IMR-90 (cell line): Measurements from ENCODE around the gene NELL2. TPM values are rescaled to one million over a fixed set of nuclear protein-coding genes. Genes with fewer than 3 reads are reported as not detected.

Experiments
- ATAC-seq: fragments of 200-7000 bp; cut with Tn5 transposase; 2 replicates; pipeline ENCODE4 v1.9.1; 2020; ENCODE audit warnings: low read depth, mild to moderate bottlenecking, moderate library complexity
- BruUV-seq: library from RNA; stranded (reverse); fragments of 400-500 nt; replicated peaks from 2 replicates; lab custom pipeline; 2021; lab: Mats Ljungman, UMichigan
- CTCF ChIA-PET: fragments of 300-600 bp; formaldehyde crosslinking; extraction: SDS; loops from one replicate; lab custom pipeline; 2021; ENCODE audit warnings: antibody characterized with exemption; lab: Yijun Ruan, JAX
- POLR2A ChIA-PET: fragments of 300-600 bp; sonication (Branson Sonifier 250); formaldehyde crosslinking; loops from one replicate; lab custom pipeline; 2022; ENCODE audit warnings: antibody characterized with exemption; ENCODE audit not compliant: unreplicated experiment; lab: Charles Lee
- DNase-seq: peaks from one replicate; pipeline ENCODE4 v3.0.0; 2013
- H2AFZ ChIP-seq: replicated peaks from 2 replicates; pipeline ENCODE3; 2013; ENCODE audit warnings: low read length, mild to moderate bottlenecking; ENCODE audit not compliant: poor library complexity
- H2AK5ac ChIP-seq: 2 replicates; pipeline ENCODE4 v1.6.1; 2013; ENCODE audit warnings: low read depth, low read length, inconsistent platforms
- H2AK9ac ChIP-seq: replicated peaks from 2 replicates; pipeline ENCODE3; 2013; ENCODE audit warnings: mild to moderate bottlenecking, low read depth, low read length, moderate library complexity; ENCODE audit not compliant: poor library complexity
- H2BK120ac ChIP-seq: 2 replicates; pipeline ENCODE4 v1.6.1; 2013; ENCODE audit warnings: low read depth, low read length, inconsistent platforms
- H2BK15ac ChIP-seq: 3 replicates; pipeline ENCODE4 v1.6.1; 2013; ENCODE audit warnings: low read depth, low read length, inconsistent platforms
- H2BK20ac ChIP-seq: 2 replicates; pipeline ENCODE4 v1.6.1; 2013; ENCODE audit warnings: low read depth, mild to moderate bottlenecking, inconsistent platforms, low read length, moderate library complexity
- H2BK5ac ChIP-seq: 2 replicates; pipeline ENCODE4 v1.6.1; 2013; ENCODE audit warnings: mild to moderate bottlenecking, low read depth, low read length, inconsistent platforms; ENCODE audit not compliant: poor library complexity, severe bottlenecking
- H3K14ac ChIP-seq: replicated peaks from 2 replicates; pipeline ENCODE4 v1.6.1; 2013; ENCODE audit warnings: low read depth, low read length, inconsistent platforms
- H3K18ac ChIP-seq: 2 replicates; pipeline ENCODE4 v1.6.1; 2013; ENCODE audit warnings: low read depth, low read length, control low read depth
- H3K23ac ChIP-seq: 2 replicates; pipeline ENCODE4 v1.6.1; 2013; ENCODE audit warnings: low read depth, low read length, inconsistent platforms
- H3K27ac ChIP-seq: 2 replicates; pipeline ENCODE4 v1.5.1; 2013; ENCODE audit warnings: mild to moderate bottlenecking, control low read depth, low read length; ENCODE audit not compliant: insufficient read depth
- H3K27me3 ChIP-seq: 2 replicates; pipeline ENCODE4 v1.6.1; 2013; ENCODE audit warnings: low read length; ENCODE audit not compliant: control insufficient read depth, insufficient read depth
- H3K36me3 ChIP-seq: 2 replicates; pipeline ENCODE4 v1.6.1; 2013; ENCODE audit warnings: low read length, mixed read lengths; ENCODE audit not compliant: control insufficient read depth, insufficient read depth
- H3K4ac ChIP-seq: 2 replicates; pipeline ENCODE4 v1.6.1; 2013; ENCODE audit warnings: low read depth, low read length, inconsistent platforms
- H3K4me1 ChIP-seq: 2 replicates; pipeline ENCODE4 v1.6.1; 2013; ENCODE audit warnings: low read length, mixed read lengths; ENCODE audit not compliant: control insufficient read depth, insufficient read depth
- H3K4me2 ChIP-seq: 2 replicates; pipeline ENCODE4 v1.6.1; 2013; ENCODE audit warnings: low read depth, mild to moderate bottlenecking, control low read depth, low read length, moderate library complexity
- H3K4me3 ChIP-seq: 2 replicates; pipeline ENCODE4 v1.5.1; 2013; ENCODE audit warnings: low read depth, mild to moderate bottlenecking, control low read depth, low read length, moderate library complexity; ENCODE audit not compliant: insufficient read depth
- H3K56ac ChIP-seq: 2 replicates; pipeline ENCODE4 v1.6.1; 2013; ENCODE audit warnings: low read length, inconsistent platforms; ENCODE audit not compliant: insufficient read depth; ENCODE audit errors: extremely low read depth
- H3K79me1 ChIP-seq, 2 experiments: 2 replicates each; pipeline ENCODE4 v1.6.1; 2013; ENCODE audit warnings: low read length in 2 of 2, inconsistent platforms in 1 of 2, low read depth in 1 of 2
- H3K9ac ChIP-seq: 2 replicates; pipeline ENCODE4 v1.6.1; 2013; ENCODE audit warnings: low read depth, low read length, control low read depth
- H3K9me1 ChIP-seq: 2 replicates; pipeline ENCODE4 v1.6.1; 2013; ENCODE audit warnings: low read length, inconsistent platforms; ENCODE audit not compliant: insufficient read depth
- H3K9me3 ChIP-seq: 2 replicates; pipeline ENCODE4 v1.6.1; 2013; ENCODE audit warnings: low read length; ENCODE audit not compliant: control insufficient read depth, insufficient read depth
- H4K20me1 ChIP-seq: 2 replicates; pipeline ENCODE4 v1.6.1; 2013; ENCODE audit warnings: low read length, inconsistent platforms; ENCODE audit not compliant: insufficient read depth
- H4K5ac ChIP-seq: 2 replicates; pipeline ENCODE4 v1.6.1; 2013; ENCODE audit warnings: mild to moderate bottlenecking, low read depth, low read length, control low read depth
- H4K8ac ChIP-seq, 2 experiments: 2 replicates each; pipeline ENCODE4 v1.6.1; 2013; ENCODE audit warnings: low read depth in 2 of 2, low read length in 2 of 2, control low read depth in 1 of 2, inconsistent platforms in 1 of 2
- H4K91ac ChIP-seq: 2 replicates; pipeline ENCODE4 v1.6.1; 2013; ENCODE audit warnings: low read depth, low read length, inconsistent platforms; ENCODE audit not compliant: insufficient read depth
- CEBPB ChIP-seq: IDR thresholded peaks from 2 replicates; pipeline ENCODE4 v1.6.1; 2012; ENCODE audit warnings: low read depth, low read length, improper control_type of control experiment
- CTCF ChIP-seq: conservative IDR thresholded peaks from 2 replicates; pipeline ENCODE4 v1.5.1; 2012; ENCODE audit warnings: mild to moderate bottlenecking, low read depth, low read length, improper control_type of control experiment
- WGBS, 2 experiments: methylation state at CpG; one replicate each; pipeline versions ENCODE4 v1.1.5 to v1.1.7; 2013; ENCODE audit warnings: missing lambda C conversion rate in 2 of 2; ENCODE audit not compliant: insufficient read length in 1 of 2; ENCODE audit errors: extremely low coverage in 2 of 2; 5-methylcytosine and 5-hydroxymethylcytosine counted together
- dilution Hi-C: fragments of 300-500 bp; cut with HindIII; formaldehyde crosslinking; loops from one replicate; pipeline ENCODE4 v1.14.3; 2018; ENCODE audit warnings: low sequenced_read_pairs; ENCODE audit not compliant: unreplicated experiment
- in situ Hi-C: fragments of 300-500 bp; cut with MboI; formaldehyde crosslinking; loops from 3 replicates; pipeline ENCODE4 v1.14.3; 2019; ENCODE audit warnings: low sequenced_read_pairs, inconsistent platforms, mixed read lengths
- intact Hi-C: fragments of 100-400 bp; cut with micrococcal nuclease; formaldehyde crosslinking; loops from 2 replicates; pipeline ENCODE4 v1.10.0; 2022
- polyA plus RNA-seq, 3 experiments: library from polyadenylated mRNA; depleted of rRNA; stranded (reverse); fragments of >200 nt; gene quantifications; 2 replicates each; pipeline ENCODE4 v1.2.3, GENCODE V29; 2012; ENCODE audit warnings: low replicate concordance in 1 of 3
- total RNA-seq: library from RNA; depleted of rRNA; stranded (reverse); fragments of >200 nt; gene quantifications from 2 replicates; pipeline ENCODE4 v1.2.3, GENCODE V29; 2012

The NELL2 gene
- total and polyA plus RNA-seq, 2 of the 4 experiments (the other 2 are of a cell fraction) = 0.18 to 0.26 TPM

GRCh38 chr12:44588651-44589050 lies 287.5 kb downstream of the NELL2 start:
- Histone ChIP-seq H4K5ac (no peak overlapping the region), H2AFZ (no peak overlapping the region), H2BK5ac (no peak overlapping the region), H3K27ac (no peak overlapping the region), H3K36me3 (no peaks in the 10 kb centered on the region), H3K4me2 (no peak overlapping the region), H2AK9ac (no peak overlapping the region), H3K4me3 (no peak overlapping the region), H3K56ac (no peak overlapping the region), H4K20me1 (no peaks in the 10 kb centered on the region), H3K9ac (no peak overlapping the region), H3K14ac (no peak overlapping the region), H3K4me1 (no peaks in the 10 kb centered on the region), H4K91ac (no peak overlapping the region), H2BK120ac (no peak overlapping the region), H2BK15ac (no peak overlapping the region), H3K9me3 (no peaks in the 10 kb centered on the region), H2AK5ac (no peak overlapping the region), H4K8ac (no peak overlapping the region), H3K9me1 (no peaks in the 10 kb centered on the region), H3K23ac (no peak overlapping the region), H3K79me1 (no peaks in the 10 kb centered on the region), H3K4ac (no peak overlapping the region), H2BK20ac (no peak overlapping the region), H3K18ac (no peak overlapping the region), H3K27me3 (no peaks in the 10 kb centered on the region)
- WGBS, 2 experiments = no CpG with 5 or more reads among the region's 1 CpG
- POLR2A ChIA-PET = no interaction called here
- CTCF ChIA-PET = no interaction called here
- in situ Hi-C loops = no loop called here
- peak; percentile 78 for TF ChIP-seq CEBPB
- no peak for TF ChIP-seq CTCF
- ATAC-seq = no peak
- dilution Hi-C loops = no loop called here
- no peak for DNase-seq
- intact Hi-C loops = no loop called here
- no TSS peak for BruUV-seq
